HEK293T (cell line): ENCODE measurements around the gene UNC79.
A peak's percentile ranks its signal among the peaks of the same experiment; 100 is the strongest.

Experiments used
- CTCF ChIA-PET: fragments of 350-600 bp; formaldehyde crosslinking; extraction: SDS; loops from one replicate; lab custom pipeline; 2021; ENCODE audit warnings: antibody characterized with exemption, inconsistent platforms; lab: Yijun Ruan, JAX
- POLR2A ChIA-PET: fragments of 350-600 bp; formaldehyde crosslinking; extraction: SDS; loops from one replicate; lab custom pipeline; 2020; ENCODE audit warnings: antibody characterized with exemption, inconsistent platforms; lab: Yijun Ruan, JAX
- DNase-seq: peaks from one replicate; pipeline ENCODE4 v3.0.0; 2012; ENCODE audit warnings: mixed read lengths; ENCODE audit errors: extremely low spot score
- ARNT ChIP-seq: fragments of 450-650 bp; IDR thresholded peaks from 2 replicates; pipeline ENCODE4 v1.6.1; 2017; ENCODE audit warnings: mild to moderate bottlenecking
- BHLHE40 ChIP-seq: fragments of 450-650 bp; IDR thresholded peaks from 2 replicates; pipeline ENCODE4 v1.6.1; 2016; ENCODE audit warnings: mild to moderate bottlenecking, moderate library complexity, borderline replicate concordance
- CTBP1 ChIP-seq: fragments of 450-650 bp; IDR thresholded peaks from 2 replicates; pipeline ENCODE4 v1.6.1; 2016; ENCODE audit warnings: borderline replicate concordance
- ELF4 ChIP-seq: fragments of 450-650 bp; IDR thresholded peaks from 2 replicates; pipeline ENCODE4 v1.6.1; 2017; ENCODE audit warnings: antibody characterized with exemption
- FOXA1 ChIP-seq: fragments of 450-650 bp; IDR thresholded peaks from 2 replicates; pipeline ENCODE4 v1.6.1; 2016; ENCODE audit warnings: mild to moderate bottlenecking
- FOXK2 ChIP-seq: fragments of 450-650 bp; IDR thresholded peaks from 2 replicates; pipeline ENCODE4 v1.6.1; 2016; ENCODE audit warnings: mild to moderate bottlenecking
- FOXM1 ChIP-seq: fragments of 450-650 bp; IDR thresholded peaks from 2 replicates; pipeline ENCODE4 v1.6.1; 2017; ENCODE audit warnings: mild to moderate bottlenecking, borderline replicate concordance
- HDGF ChIP-seq: fragments of 450-650 bp; IDR thresholded peaks from 2 replicates; pipeline ENCODE4 v1.6.1; 2017; ENCODE audit warnings: antibody characterized with exemption, borderline replicate concordance
- L3MBTL2 ChIP-seq: fragments of 450-650 bp; conservative IDR thresholded peaks from 2 replicates; pipeline ENCODE4 v1.6.1; 2016; ENCODE audit warnings: mild to moderate bottlenecking
- LEF1 ChIP-seq: fragments of 450-650 bp; IDR thresholded peaks from 2 replicates; pipeline ENCODE4 v1.6.1; 2017; ENCODE audit warnings: mild to moderate bottlenecking, borderline replicate concordance
- NFRKB ChIP-seq: fragments of 450-650 bp; IDR thresholded peaks from 2 replicates; pipeline ENCODE4 v1.6.1; 2016; ENCODE audit warnings: mild to moderate bottlenecking, moderate library complexity
- PKNOX1 ChIP-seq: fragments of 450-650 bp; IDR thresholded peaks from 2 replicates; pipeline ENCODE4 v1.6.1; 2016
- SP1 ChIP-seq: fragments of 450-650 bp; IDR thresholded peaks from 2 replicates; pipeline ENCODE4 v1.6.1; 2017
- SUZ12 ChIP-seq: fragments of 450-650 bp; IDR thresholded peaks from 2 replicates; pipeline ENCODE4 v1.6.1; 2016; ENCODE audit warnings: mild to moderate bottlenecking
- TARDBP ChIP-seq: fragments of 450-650 bp; IDR thresholded peaks from 2 replicates; pipeline ENCODE4 v1.6.1; 2016
- ZNF384 ChIP-seq: fragments of 450-650 bp; IDR thresholded peaks from 2 replicates; pipeline ENCODE4 v1.6.1; 2016

UNC79 gene

DNA sequence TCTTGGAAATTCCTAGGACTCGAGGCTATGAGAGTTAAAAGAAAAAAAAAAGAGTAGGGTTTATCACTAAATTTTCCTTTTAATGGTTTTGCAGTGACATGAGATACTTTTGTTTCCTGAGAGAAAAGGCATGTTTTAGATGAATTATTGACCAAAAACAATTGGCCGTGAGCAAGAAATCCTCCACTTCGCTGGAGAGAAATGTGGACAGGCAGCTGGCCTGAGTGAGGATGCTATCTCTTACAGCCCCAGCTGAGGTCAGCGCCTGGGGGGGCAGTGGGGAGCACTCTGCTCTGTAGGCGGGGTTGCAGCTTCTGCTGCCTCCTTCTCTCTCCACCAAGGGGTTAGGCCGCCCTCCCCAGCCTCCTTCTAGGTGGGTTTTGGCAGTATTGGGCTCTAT is 302.9 kb downstream of the UNC79 start:
- no peak for DNase-seq
- ChIA-PET CTCF (no interaction called here), POLR2A (no interaction called here)
- TF ChIP-seq FOXA1 (no peak), FOXM1 (no peak), HDGF (no peak), PKNOX1 (no peak), SUZ12 (no peak), LEF1 (no peak), SP1 (no peak), BHLHE40 (no peak), ELF4 (no peak), L3MBTL2 (no peak), CTBP1 (no peak), ARNT (no peak)

- peak; percentile 51 for DNase-seq
- CTCF ChIA-PET = no interaction called here
- TF ChIP-seq SP1 = no peak
- no peak for TF ChIP-seq HDGF
- TF ChIP-seq FOXK2 = no peak
- no peak for TF ChIP-seq FOXA1
- TF ChIP-seq PKNOX1 = no peak
- no peak for TF ChIP-seq L3MBTL2
- TF ChIP-seq ZNF384 = no peak
- no peak for TF ChIP-seq BHLHE40
- no peak for TF ChIP-seq ELF4
- no peak for TF ChIP-seq NFRKB
- TF ChIP-seq LEF1 = no peak
- no peak for TF ChIP-seq TARDBP
- TF ChIP-seq ARNT = no peak
- TF ChIP-seq CTBP1 = no peak
- TF ChIP-seq SUZ12 = no peak
- POLR2A ChIA-PET = no interaction called here
These were observed 303.5 kb downstream of the UNC79 start for GRCh38 chr14:93734086-93734822.

DNA sequence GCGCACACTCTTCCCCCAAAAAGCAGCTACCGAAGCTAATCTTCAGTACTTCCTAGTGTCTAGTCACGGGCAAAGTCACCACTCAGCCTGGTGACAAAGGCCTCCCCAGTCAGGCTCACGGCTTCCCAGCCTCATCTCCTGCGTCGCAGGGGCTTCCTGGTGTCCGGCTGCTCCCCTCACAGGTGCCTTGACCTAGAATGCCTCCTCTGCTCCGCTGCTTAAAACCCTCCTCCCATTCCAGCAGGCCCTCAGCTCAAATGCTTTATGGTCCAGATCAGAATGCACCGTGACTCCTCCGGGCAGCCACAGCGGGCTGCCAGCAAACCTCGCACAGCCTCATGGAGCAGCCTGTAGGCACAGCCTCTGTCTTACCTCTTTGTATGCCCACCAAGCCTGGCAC is 304.5 kb downstream of the UNC79 start:
- ChIA-PET POLR2A (no interaction called here), CTCF (no interaction called here)
- TF ChIP-seq BHLHE40 (no peak), ARNT (no peak), FOXK2 (no peak), HDGF (no peak), FOXM1 (no peak), ELF4 (no peak), CTBP1 (no peak), SP1 (no peak), PKNOX1 (no peak), FOXA1 (no peak), TARDBP (no peak), L3MBTL2 (no peak), ZNF384 (no peak), NFRKB (no peak), SUZ12 (no peak), LEF1 (no peak)
- no peak for DNase-seq

GRCh38 chr14:93736378-93737014 is 305.8 kb downstream of the UNC79 start:
- CTCF ChIA-PET = no interaction called here
- TF ChIP-seq ZNF384 (no peak), TARDBP (no peak), FOXM1 (no peak), LEF1 (no peak), SP1 (no peak), FOXA1 (no peak), HDGF (no peak)
- POLR2A ChIA-PET = no interaction called here
- DNase-seq = no peak

DNA sequence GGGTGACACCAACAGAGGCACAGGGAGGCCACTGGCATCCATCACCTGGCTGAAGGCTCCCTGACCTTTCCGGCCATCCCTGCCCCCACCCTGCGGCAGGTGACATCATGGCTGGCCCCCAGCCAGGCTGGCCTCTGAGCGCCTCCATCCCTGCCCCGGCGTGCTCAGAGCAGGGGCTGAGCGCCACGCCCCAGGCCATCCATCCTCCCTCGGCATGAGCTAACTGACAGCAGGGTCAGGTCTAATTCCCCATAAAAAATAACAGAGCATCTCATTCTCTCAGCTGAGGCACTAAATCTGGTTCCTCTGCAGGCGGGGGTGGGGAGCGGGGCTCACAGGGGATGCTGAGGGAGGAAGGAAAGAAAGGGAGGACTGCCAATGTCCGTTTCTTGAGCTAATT is 306.9 kb downstream of the UNC79 start:
- TF ChIP-seq NFRKB (no peak), PKNOX1 (peak; percentile 41)
- CTCF ChIA-PET = no interaction called here
- POLR2A ChIA-PET = no interaction called here
- DNase-seq = no peak
